Measurements from ENCODE around the gene RRP9. TPM values are rescaled to one million over a fixed set of nuclear protein-coding genes. Genes with fewer than 3 reads are reported as not detected.

RRP9 gene
- total RNA-seq, 1 donor from 2014 or later = 12.5 TPM

DNA sequence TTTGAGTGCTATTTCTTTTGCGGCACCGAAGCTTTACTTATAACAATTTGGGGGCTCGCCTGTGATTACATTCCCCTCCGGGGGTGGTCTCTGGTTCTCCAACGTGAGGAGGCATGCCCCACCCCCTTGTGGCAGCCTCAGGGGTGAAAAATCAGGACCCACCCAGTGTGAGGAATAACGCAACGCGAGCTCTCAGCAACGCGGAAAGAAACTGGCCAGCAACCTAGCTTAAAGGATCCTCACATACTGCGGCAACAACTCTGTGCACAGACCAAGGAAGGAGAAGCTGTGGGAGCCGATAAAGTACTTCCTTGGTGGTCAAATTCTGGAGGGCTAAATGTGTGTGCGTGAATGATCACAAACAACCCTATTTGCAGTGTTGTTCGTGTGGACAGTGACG is 44.3 kb downstream of the RRP9 start:
- Histone ChIP-seq H3K9me3 (no peaks in the 10 kb centered on the region), H3K4me3 (no peak overlapping the region), H3K27ac (no peak overlapping the region), H3K36me3 (no peaks in the 10 kb centered on the region), H3K27me3 (no peaks in the 10 kb centered on the region), H3K4me1 (no peaks in the 10 kb centered on the region)
- DNase-seq (ENCODE audit: extremely low spot score in 2 of 2) = no peak
- intact Hi-C loops (cut with DNase I) = no loop called here
- TF ChIP-seq POLR2AphosphoS5 (IDR thresholded peaks at IDR 0.05; ENCODE audit: insufficient read depth in 1 of 2, low read depth in 1 of 2) (no peak), CTCF (IDR thresholded peaks at IDR 0.05) (no peak), POLR2A (IDR thresholded peaks at IDR 0.05) (no peak)

DNA sequence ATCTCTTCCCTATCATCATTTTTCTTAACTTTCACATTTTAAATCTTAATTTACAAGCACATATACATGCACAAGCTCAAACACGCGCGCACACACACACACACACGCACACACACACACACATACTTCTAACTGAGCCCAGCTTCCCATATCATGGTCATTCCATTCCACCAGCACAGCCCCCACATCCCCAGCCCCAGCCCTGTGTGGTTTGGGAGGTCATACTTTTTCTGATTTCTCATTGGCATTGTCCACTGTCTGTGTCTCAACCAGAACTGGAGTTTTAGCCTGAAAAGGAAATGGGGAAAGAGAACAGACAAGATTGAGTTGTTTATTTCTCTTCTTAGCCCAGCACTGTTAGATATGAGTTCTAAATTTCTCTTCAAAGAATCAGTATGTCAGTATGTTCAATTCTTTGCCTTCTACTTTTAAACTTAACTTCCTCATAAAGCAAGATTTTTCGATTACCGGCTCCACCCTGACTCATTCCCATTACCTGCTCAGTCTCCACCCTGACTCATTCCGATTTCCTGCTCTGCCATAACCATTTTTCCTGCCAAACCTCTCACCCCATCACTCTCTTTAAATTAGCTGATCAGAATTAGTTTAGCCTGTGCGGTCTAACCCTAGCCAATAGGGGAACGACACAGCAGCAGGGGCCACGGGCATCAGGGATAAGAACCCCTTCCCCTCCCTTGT is 44.9 kb downstream of the RRP9 start:
- TF ChIP-seq POLR2AphosphoS5 (IDR thresholded peaks at IDR 0.05; ENCODE audit: insufficient read depth in 1 of 2, low read depth in 1 of 2) = no peak
- no peak for TF ChIP-seq POLR2A (IDR thresholded peaks at IDR 0.05)
- TF ChIP-seq CTCF (IDR thresholded peaks at IDR 0.05) = no peak
- H3K9me3 ChIP-seq = no peaks in the 10 kb centered on the region
- no peak for DNase-seq (ENCODE audit: extremely low spot score in 2 of 2)
- intact Hi-C loops (cut with DNase I) = no loop called here
- H3K27me3 ChIP-seq = no peaks in the 10 kb centered on the region
- H3K27ac ChIP-seq = no peak overlapping the region
- no peak overlapping the region for H3K4me3 ChIP-seq
- H3K36me3 ChIP-seq = no peaks in the 10 kb centered on the region
- H3K4me1 ChIP-seq = no peaks in the 10 kb centered on the region

- Histone ChIP-seq H3K36me3 (no peaks in the 10 kb centered on the region), H3K4me3 (no peak overlapping the region)
- intact Hi-C loops (cut with DNase I) = no loop called here
Observed at GRCh38 chr3:51894939-51895338, 46.8 kb downstream of the RRP9 start.

DNA sequence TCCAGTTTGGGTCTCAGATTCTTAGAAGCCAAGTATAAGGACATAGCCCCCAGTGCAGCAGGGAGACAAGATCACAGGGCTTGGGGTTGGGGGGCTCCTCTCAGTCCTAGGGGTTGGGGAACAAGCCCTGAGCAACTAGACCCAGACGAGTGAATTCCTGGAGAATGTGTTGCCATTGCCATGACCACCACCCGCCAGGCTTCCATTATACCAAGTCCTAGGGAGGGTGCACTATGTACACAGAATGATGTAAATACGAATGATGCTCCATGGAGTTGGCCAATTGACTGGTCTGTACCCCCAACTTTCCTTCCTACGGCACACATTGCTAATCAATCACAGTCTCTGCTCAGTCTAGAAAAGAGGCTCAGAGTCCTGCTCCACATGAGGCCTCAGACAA is 47.3 kb downstream of the RRP9 start:
- intact Hi-C loops (cut with DNase I) = no loop called here
- TF ChIP-seq POLR2AphosphoS5 (IDR thresholded peaks at IDR 0.05; ENCODE audit: insufficient read depth in 1 of 2, low read depth in 1 of 2) (no peak), POLR2A (IDR thresholded peaks at IDR 0.05) (no peak), CTCF (IDR thresholded peaks at IDR 0.05) (no peak)
- Histone ChIP-seq H3K9me3 (no peaks in the 10 kb centered on the region), H3K27me3 (no peaks in the 10 kb centered on the region), H3K4me1 (no peaks in the 10 kb centered on the region), H3K27ac (no peak overlapping the region), H3K36me3 (no peaks in the 10 kb centered on the region), H3K4me3 (no peak overlapping the region)
- no peak for DNase-seq (ENCODE audit: extremely low spot score in 2 of 2)

More at GRCh38 chr3:51894939-51895338, 46.8 kb downstream of the RRP9 start:
- Histone ChIP-seq H3K4me1 (no peaks in the 10 kb centered on the region), H3K27me3 (no peaks in the 10 kb centered on the region), H3K9me3 (no peaks in the 10 kb centered on the region), H3K27ac (no peak overlapping the region)
- DNase-seq (ENCODE audit: extremely low spot score in 2 of 2) = no peak
- no peak for TF ChIP-seq CTCF (IDR thresholded peaks at IDR 0.05)
- no peak for TF ChIP-seq POLR2A (IDR thresholded peaks at IDR 0.05)
- no peak for TF ChIP-seq POLR2AphosphoS5 (IDR thresholded peaks at IDR 0.05; ENCODE audit: insufficient read depth in 1 of 2, low read depth in 1 of 2)

DNA sequence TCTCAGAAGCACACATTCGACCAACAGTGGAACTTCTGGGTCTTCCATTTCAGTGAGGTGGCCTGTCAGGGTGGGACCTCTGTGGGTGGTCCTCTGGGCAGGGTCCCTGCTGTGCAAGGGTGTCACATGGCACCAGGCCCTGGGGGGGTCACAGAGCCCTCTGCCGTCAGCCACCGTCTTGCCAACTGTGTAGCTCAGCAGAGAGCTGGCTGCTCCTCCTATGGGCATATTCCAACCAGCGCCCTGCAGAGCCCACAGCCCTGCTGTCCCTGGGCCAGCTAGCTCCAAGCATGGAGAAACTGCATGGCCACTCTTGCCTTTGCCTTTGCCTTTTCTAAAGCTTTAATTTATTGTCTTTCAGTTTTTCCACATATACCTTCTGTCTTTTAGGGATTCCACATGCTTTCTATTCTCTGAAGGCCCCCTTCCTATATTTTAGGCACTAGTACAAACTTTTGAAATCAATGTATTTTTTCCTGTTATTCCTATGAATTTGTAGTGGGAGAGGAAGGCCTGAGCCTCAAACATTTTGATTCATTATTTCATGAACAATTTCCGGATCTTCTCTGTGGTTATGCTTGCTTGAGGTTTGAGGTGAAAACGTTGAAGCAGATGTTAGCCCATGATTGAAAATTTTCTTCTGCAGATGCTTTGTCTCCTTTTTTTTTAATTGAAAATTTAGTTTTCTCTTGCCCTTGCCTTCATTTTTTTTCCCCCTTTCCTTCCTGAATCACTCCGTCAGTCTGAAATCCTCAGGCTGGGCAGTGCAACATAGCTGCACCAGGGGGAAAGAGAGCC is 50.3 kb downstream of the RRP9 start:
- intact Hi-C loops (cut with DNase I) = no loop called here

More for the DNA sequence above, 50.3 kb downstream of the RRP9 start:
- Histone ChIP-seq H3K4me3 (no peak overlapping the region), H3K27me3 (no peaks in the 10 kb centered on the region), H3K36me3 (no peaks in the 10 kb centered on the region), H3K9me3 (no peaks in the 10 kb centered on the region), H3K27ac (no peak overlapping the region), H3K4me1 (no peaks in the 10 kb centered on the region)
- TF ChIP-seq CTCF (IDR thresholded peaks at IDR 0.05) (no peak), POLR2A (IDR thresholded peaks at IDR 0.05) (no peak), POLR2AphosphoS5 (IDR thresholded peaks at IDR 0.05; ENCODE audit: insufficient read depth in 1 of 2, low read depth in 1 of 2) (no peak)
- DNase-seq (ENCODE audit: extremely low spot score in 2 of 2) = no peak
